Uterus (tissue), 4 donors: ENCODE data around the gene ST6GALNAC3. TPM values are rescaled to one million over a fixed set of nuclear protein-coding genes. Genes with fewer than 3 reads are reported as not detected.

Experiments used
- DNase-seq, 2 donors: peaks; one replicate each; pipeline ENCODE4 v3.0.0-alpha.2; 2019 to 2020
- H3K27ac ChIP-seq, 2 donors: fragments of 200-600 bp; sonication (generic); 1 replicate in 1 of 2; 2 replicates in 1 of 2; pipeline ENCODE4 v1.5.1; 2016 to 2018
- H3K27me3 ChIP-seq, 2 donors: fragments of 200-600 bp; sonication (generic); one replicate each; pipeline ENCODE4 v1.5.1; 2018 to 2019; ENCODE audit warnings: control low read depth in 1 of 2
- H3K36me3 ChIP-seq, 2 donors: fragments of 200-600 bp; sonication (generic); one replicate each; pipeline ENCODE4 v1.5.1; 2019; ENCODE audit warnings: control low read depth in 1 of 2
- H3K4me1 ChIP-seq, 2 donors: fragments of 200-600 bp; sonication (generic); one replicate each; pipeline ENCODE4 v1.5.1; 2018 to 2019; ENCODE audit warnings: control low read depth in 1 of 2
- H3K4me3 ChIP-seq, 2 donors: fragments of 200-600 bp; sonication (generic); 1 replicate in 1 of 2; 2 replicates in 1 of 2; pipeline ENCODE4 v1.5.1; 2018 to 2019; ENCODE audit warnings: mild to moderate bottlenecking in 1 of 2
- H3K9me3 ChIP-seq, 2 donors: fragments of 200-600 bp; sonication (generic); one replicate each; pipeline ENCODE4 v1.5.1; 2019; ENCODE audit warnings: control low read depth in 1 of 2
- POLR2A ChIP-seq, 2 donors: fragments of 450-650 bp; IDR thresholded peaks; one replicate each; pipeline ENCODE4 v1.6.1; 2016; ENCODE audit warnings: antibody characterized with exemption in 2 of 2, mild to moderate bottlenecking in 1 of 2, moderate library complexity in 1 of 2
- intact Hi-C: fragments of 100-400 bp; cut with DNase I; formaldehyde crosslinking; loops from one replicate; pipeline ENCODE4 v1.15.1; 2023; ENCODE audit warnings: low total_unique reads
- total RNA-seq, 4 donors: library from RNA; depleted of rRNA in 3 of 4; stranded (reverse); fragments of >200 nt in 3 of 4; gene quantifications; one replicate each; pipeline versions ENCODE4 v1.1.0 to v1.2.4, GENCODE V29; 2014 to 2023
- TF ChIP-seq, protein P1 (sequence below), 4 experiments: fragments of 200-600 bp in 2 of 4; fragments of 450-650 bp in 2 of 4; sonication (generic) in 2 of 4; IDR thresholded peaks; one replicate each; pipeline ENCODE4 v1.5.1; 2016 to 2019; ENCODE audit warnings: antibody characterized with exemption in 4 of 4, mild to moderate bottlenecking in 2 of 4, moderate library complexity in 1 of 4
- donor health status: DM: yes; HTN: yes; CAD: no.

The ST6GALNAC3 gene
- total RNA-seq, 4 donors from 2014 or later, result 6.7 to 43.4 (median 21.1) TPM

DNA sequence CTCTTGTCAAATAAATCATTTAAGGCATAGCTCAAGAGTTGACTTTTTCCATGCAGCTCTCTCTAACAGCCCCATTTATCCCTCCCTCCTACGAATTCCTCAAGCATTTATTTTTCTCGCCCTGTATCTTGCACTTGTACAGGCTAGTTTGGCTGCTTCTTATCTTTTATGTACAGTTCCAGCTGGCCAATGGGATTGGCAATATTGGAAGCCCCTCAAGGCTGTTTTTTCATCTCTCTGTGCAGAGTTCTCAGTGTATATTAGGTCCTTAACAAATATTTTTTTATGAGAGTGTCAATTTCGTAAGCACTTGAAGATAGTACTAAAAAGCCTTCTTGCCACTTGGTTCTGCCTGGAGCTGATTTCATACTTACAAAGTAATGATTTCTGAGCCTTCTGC is 356.0 kb downstream of the ST6GALNAC3 start:
- intact Hi-C loops, result no loop called here

DNA sequence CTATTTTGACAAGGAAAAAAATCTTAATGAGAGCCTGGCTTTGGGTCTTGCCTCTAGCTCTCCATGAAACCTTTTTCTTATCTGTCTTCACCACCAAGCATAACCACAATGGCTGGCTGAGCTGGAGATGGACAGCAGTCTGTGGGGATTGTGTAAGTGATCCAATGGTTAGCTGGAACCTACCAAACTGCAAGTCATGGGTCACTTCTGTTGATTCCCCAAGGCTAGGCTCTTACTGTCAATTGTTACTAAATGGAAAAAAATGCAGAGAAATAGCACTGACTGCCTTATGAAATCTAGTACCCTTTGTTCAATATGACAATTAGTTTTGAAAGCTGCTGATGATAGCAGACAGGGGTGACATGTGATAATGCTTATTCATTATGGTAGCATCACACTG is 359.0 kb downstream of the ST6GALNAC3 start:
- intact Hi-C loops, result no loop called here
- H3K4me3 ChIP-seq, result no peak overlapping the region
- H3K4me1 ChIP-seq, result no peaks in the 10 kb centered on the region
- H3K27ac ChIP-seq, result no peak overlapping the region
- H3K9me3 ChIP-seq, result no peaks in the 10 kb centered on the region
- DNase-seq, result no peak
- no peaks in the 10 kb centered on the region for H3K27me3 ChIP-seq
- no peaks in the 10 kb centered on the region for H3K36me3 ChIP-seq
- TF ChIP-seq, protein P1, sequence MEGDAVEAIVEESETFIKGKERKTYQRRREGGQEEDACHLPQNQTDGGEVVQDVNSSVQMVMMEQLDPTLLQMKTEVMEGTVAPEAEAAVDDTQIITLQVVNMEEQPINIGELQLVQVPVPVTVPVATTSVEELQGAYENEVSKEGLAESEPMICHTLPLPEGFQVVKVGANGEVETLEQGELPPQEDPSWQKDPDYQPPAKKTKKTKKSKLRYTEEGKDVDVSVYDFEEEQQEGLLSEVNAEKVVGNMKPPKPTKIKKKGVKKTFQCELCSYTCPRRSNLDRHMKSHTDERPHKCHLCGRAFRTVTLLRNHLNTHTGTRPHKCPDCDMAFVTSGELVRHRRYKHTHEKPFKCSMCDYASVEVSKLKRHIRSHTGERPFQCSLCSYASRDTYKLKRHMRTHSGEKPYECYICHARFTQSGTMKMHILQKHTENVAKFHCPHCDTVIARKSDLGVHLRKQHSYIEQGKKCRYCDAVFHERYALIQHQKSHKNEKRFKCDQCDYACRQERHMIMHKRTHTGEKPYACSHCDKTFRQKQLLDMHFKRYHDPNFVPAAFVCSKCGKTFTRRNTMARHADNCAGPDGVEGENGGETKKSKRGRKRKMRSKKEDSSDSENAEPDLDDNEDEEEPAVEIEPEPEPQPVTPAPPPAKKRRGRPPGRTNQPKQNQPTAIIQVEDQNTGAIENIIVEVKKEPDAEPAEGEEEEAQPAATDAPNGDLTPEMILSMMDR (IDR thresholded peaks at IDR 0.05), result no peak
- TF ChIP-seq POLR2A (IDR thresholded peaks at IDR 0.05), result no peak

More for the DNA sequence above, 356.0 kb downstream of the ST6GALNAC3 start:
- Histone ChIP-seq H3K4me3 (no peak overlapping the region), H3K27ac (no peak overlapping the region), H3K27me3 (no peaks in the 10 kb centered on the region), H3K36me3 (no peaks in the 10 kb centered on the region), H3K9me3 (no peaks in the 10 kb centered on the region), H3K4me1 (no peaks in the 10 kb centered on the region)
- no peak for DNase-seq
- no peak for TF ChIP-seq POLR2A (IDR thresholded peaks at IDR 0.05)
- TF ChIP-seq, protein P1 (IDR thresholded peaks at IDR 0.05), result no peak

DNA sequence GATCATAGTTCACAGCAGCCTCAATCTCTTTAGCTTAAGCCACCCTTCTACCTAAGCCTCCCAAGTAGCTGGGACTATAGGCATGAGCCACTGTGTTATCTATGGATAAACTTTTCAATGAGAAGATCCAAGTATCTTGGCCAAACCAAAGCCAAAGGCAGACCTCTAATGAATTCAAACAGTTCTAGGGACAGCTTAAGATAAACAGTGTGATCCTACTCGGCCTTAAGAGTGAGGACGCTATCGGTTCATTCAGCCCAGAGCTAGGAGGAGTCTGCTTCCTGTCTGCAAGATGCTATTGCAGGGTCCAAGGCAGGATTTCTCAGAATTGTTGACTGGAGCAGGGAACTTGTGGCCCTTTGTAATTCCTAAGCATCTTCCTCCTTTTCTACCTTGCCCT is 368.7 kb downstream of the ST6GALNAC3 start:
- Histone ChIP-seq H3K4me1 (no peaks in the 10 kb centered on the region), H3K36me3 (no peaks in the 10 kb centered on the region), H3K4me3 (no peak overlapping the region), H3K9me3 (no peaks in the 10 kb centered on the region), H3K27ac (no peak overlapping the region), H3K27me3 (no peaks in the 10 kb centered on the region)
- no peak for DNase-seq
- intact Hi-C loops, result no loop called here
- TF ChIP-seq, protein P1 (IDR thresholded peaks at IDR 0.05), result no peak
- TF ChIP-seq POLR2A (IDR thresholded peaks at IDR 0.05), result no peak

DNA sequence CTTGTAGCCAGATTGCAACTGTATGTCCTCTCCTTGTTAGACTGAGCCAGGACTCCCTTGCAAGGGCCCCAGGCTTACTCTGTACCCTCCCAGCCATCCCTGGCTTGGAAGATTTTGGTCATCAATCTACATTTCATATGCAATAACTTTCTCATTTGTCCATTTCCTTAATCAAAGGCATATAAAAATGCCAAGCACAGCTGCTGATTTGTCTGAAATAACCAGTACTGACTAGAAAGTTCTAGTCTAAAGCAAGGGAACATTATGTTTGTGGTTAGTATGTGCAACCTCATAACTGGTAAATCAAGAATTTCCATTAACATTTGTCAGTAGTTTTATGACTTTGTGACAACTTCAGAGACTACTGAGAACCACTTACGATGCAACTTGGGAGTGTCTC is 370.2 kb downstream of the ST6GALNAC3 start:
- no peak for DNase-seq
- Histone ChIP-seq H3K4me3 (no peak overlapping the region), H3K4me1 (no peaks in the 10 kb centered on the region), H3K9me3 (no peaks in the 10 kb centered on the region), H3K27ac (no peak overlapping the region), H3K36me3 (no peaks in the 10 kb centered on the region), H3K27me3 (no peaks in the 10 kb centered on the region)
- intact Hi-C loops, result no loop called here
- TF ChIP-seq, protein P1 (IDR thresholded peaks at IDR 0.05), result no peak
- TF ChIP-seq POLR2A (IDR thresholded peaks at IDR 0.05), result no peak

DNA sequence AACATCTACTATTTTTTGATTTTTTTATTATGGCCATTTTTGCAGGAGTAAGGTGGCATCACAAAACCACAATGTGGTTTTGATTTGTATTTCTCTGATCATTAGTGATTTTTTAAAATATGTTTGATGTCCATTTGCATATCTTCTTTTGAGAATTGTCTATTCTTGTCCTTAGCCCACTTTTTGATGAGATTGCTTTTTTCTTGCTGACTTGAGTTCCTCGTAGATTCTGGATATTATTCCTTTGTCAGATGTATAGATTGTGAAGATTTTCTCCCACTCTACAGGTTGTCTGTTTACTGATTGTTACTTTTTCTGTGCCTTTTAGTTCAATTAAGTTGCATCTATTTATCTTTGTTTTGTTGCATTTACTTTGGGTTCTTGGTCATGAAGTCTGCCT is 375.7 kb downstream of the ST6GALNAC3 start:
- H3K36me3 ChIP-seq, result no peaks in the 10 kb centered on the region
- H3K4me1 ChIP-seq, result no peaks in the 10 kb centered on the region
- TF ChIP-seq POLR2A (IDR thresholded peaks at IDR 0.05), result no peak
- TF ChIP-seq, protein P1 (IDR thresholded peaks at IDR 0.05), result no peak
- DNase-seq, result no peak
- H3K4me3 ChIP-seq, result no peak overlapping the region
- H3K27ac ChIP-seq, result no peak overlapping the region
- intact Hi-C loops, result no loop called here
- no peaks in the 10 kb centered on the region for H3K9me3 ChIP-seq
- H3K27me3 ChIP-seq, result no peaks in the 10 kb centered on the region
